Thymus (tissue), 14 donors: Measurements from ENCODE around the gene SOD3. TPM values are rescaled to one million over a fixed set of nuclear protein-coding genes. Genes with fewer than 3 reads are reported as not detected.

ENCODE experiments used
- DNase-seq, 9 donors: peaks; one replicate each; pipeline ENCODE4 v3.0.0-alpha.2; 2013; ENCODE audit warnings: low spot score in 9 of 9, low read depth in 6 of 9, missing footprints in 1 of 9
- H3K27ac ChIP-seq, 2 donors: one replicate each; pipeline ENCODE4 v1.5.1; 2013; ENCODE audit warnings: control low read depth in 1 of 2, low read depth in 1 of 2, low read length in 1 of 2, mild to moderate bottlenecking in 1 of 2, moderate library complexity in 1 of 2
- H3K27me3 ChIP-seq, 2 donors: one replicate each; pipeline ENCODE4 v1.5.1; 2013; ENCODE audit warnings: low read length in 1 of 2; ENCODE audit not compliant: control insufficient read depth in 2 of 2, insufficient read depth in 1 of 2
- H3K36me3 ChIP-seq, 2 donors: one replicate each; pipeline ENCODE4 v1.5.1; 2013; ENCODE audit warnings: low read length in 1 of 2, mild to moderate bottlenecking in 1 of 2, moderate library complexity in 1 of 2; ENCODE audit not compliant: control insufficient read depth in 2 of 2, insufficient read depth in 2 of 2
- H3K4me1 ChIP-seq, 2 donors: one replicate each; pipeline ENCODE4 v1.5.1; 2013; ENCODE audit warnings: low read length in 2 of 2; ENCODE audit not compliant: control insufficient read depth in 2 of 2, insufficient read depth in 2 of 2
- H3K4me3 ChIP-seq, 2 donors: one replicate each; pipeline ENCODE4 v1.5.1; 2013; ENCODE audit warnings: low read length in 2 of 2, control low read depth in 1 of 2, mild to moderate bottlenecking in 1 of 2
- H3K9me3 ChIP-seq, 2 donors: one replicate each; pipeline ENCODE4 v1.5.1; 2013; ENCODE audit warnings: low read length in 1 of 2, mild to moderate bottlenecking in 1 of 2; ENCODE audit not compliant: control insufficient read depth in 2 of 2, insufficient read depth in 1 of 2
- WGBS: extraction: QIAGEN DNeasy Blood & Tissue Kit; methylation state at CpG from one replicate; pipeline ENCODE4 v1.1.7; 2013; 5-methylcytosine and 5-hydroxymethylcytosine counted together
- long read RNA-seq, 10 donors: transcript quantifications; one replicate each; lab custom pipeline, GENCODE V29; 2026
- polyA plus RNA-seq: library from polyadenylated mRNA; stranded (reverse); fragments of 200-250 nt; gene quantifications from one replicate; pipeline ENCODE4 v1.2.3, GENCODE V29; 2013
- total RNA-seq: library from RNA; stranded (reverse); fragments of 120-200 nt; gene quantifications from one replicate; pipeline ENCODE4 v1.2.4, GENCODE V29; 2013
- donor health status: healthy.

The SOD3 gene, protein sequence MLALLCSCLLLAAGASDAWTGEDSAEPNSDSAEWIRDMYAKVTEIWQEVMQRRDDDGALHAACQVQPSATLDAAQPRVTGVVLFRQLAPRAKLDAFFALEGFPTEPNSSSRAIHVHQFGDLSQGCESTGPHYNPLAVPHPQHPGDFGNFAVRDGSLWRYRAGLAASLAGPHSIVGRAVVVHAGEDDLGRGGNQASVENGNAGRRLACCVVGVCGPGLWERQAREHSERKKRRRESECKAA
- total RNA-seq (3.1 TPM), polyA plus RNA-seq (8.8 TPM)
- long read RNA-seq, donor 1, partial matches to known transcripts, result 0 of 4 reads
- long read RNA-seq, donor 1, other reads (novel, unspliced or antisense), result 0 of 4 reads
- long read RNA-seq, donor 2, result 0 reads
- long read RNA-seq, donor 3, transcript SOD3-201 (2 exons, 1,526 nt), result major isoform, 12 of 12 reads
- long read RNA-seq, donor 3, partial matches to known transcripts, result 0 of 12 reads
- long read RNA-seq, donor 3, other reads (novel, unspliced or antisense), result 0 of 12 reads
- long read RNA-seq, donor 4, transcript SOD3-201 (2 exons, 1,526 nt), result major isoform, 6 of 6 reads
- long read RNA-seq, donor 4, partial matches to known transcripts, result 0 of 6 reads
- long read RNA-seq, donor 4, other reads (novel, unspliced or antisense), result 0 of 6 reads
- long read RNA-seq, donor 5, transcript SOD3-201 (2 exons, 1,526 nt), result major isoform, 11 of 11 reads
- long read RNA-seq, donor 5, partial matches to known transcripts, result 0 of 11 reads
- long read RNA-seq, donor 5, other reads (novel, unspliced or antisense), result 0 of 11 reads
- long read RNA-seq, donor 6, transcript SOD3-201 (2 exons, 1,526 nt), result major isoform, 5 of 5 reads
- long read RNA-seq, donor 6, partial matches to known transcripts, result 0 of 5 reads
- long read RNA-seq, donor 6, other reads (novel, unspliced or antisense), result 0 of 5 reads
- long read RNA-seq, donor 7, partial matches to known transcripts, result 0 of 4 reads
- long read RNA-seq, donor 7, other reads (novel, unspliced or antisense), result 0 of 4 reads
- long read RNA-seq, donor 8, partial matches to known transcripts, result 0 of 3 reads
- long read RNA-seq, donor 8, other reads (novel, unspliced or antisense), result 0 of 3 reads
- long read RNA-seq, donor 9, partial matches to known transcripts, result 0 of 4 reads
- long read RNA-seq, donor 9, other reads (novel, unspliced or antisense), result 0 of 4 reads
- long read RNA-seq, donor 10, transcript SOD3-201 (2 exons, 1,526 nt), result major isoform, 9 of 9 reads
- long read RNA-seq, donor 10, partial matches to known transcripts, result 0 of 9 reads
- long read RNA-seq, donor 10, other reads (novel, unspliced or antisense), result 0 of 9 reads

DNA sequence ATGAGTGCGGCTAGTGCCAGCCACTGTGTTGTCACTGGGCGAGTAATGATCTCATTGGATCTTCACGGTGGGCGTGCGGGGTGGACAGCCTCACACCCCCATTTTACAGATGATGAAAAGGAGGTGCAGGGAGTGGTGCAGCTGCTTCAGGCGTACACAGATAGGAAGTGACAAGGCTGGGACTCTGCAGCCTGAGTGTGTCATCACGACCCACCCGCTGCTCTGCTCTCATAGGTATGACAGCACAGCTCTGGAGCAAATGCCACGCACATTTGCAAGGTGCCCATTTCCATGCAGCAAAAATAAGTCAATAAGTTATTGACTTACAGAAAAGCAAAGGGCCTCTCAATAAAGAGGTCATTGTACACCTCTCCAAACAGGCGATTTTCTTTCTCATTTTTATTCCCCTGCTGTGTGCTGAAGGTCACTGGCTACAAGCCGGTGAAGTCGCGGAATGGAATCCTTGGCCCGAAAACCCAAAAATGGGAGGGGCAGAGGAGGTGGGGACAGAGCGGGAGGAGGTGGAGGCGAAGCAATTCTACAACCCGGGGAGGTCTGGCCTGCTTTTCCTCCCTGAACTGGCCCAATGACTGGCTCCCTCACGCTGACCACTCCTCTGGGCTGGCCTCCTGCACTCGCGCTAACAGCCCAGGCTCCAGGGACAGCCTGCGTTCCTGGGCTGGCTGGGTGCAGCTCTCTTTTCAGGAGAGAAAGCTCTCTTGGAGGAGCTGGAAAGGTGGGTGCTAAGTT is at the start of gene SOD3:
SOD3 (plus strand) TSS at position 658 of the 750 bp plus-strand sequence. CDS start 3,949 bp downstream, outside the sequence.
- Histone ChIP-seq H3K9me3 (no peaks in the 10 kb centered on the region), H3K27me3 (peaks cover 14 to 27% of the 10 kb centered on the region in 2 donors), H3K27ac (peak within 1 kb of the TSS in 1 of 2 donors; percentile 1), H3K4me3 (no peak within 1 kb of the TSS), H3K36me3 (no peaks in the 10 kb centered on the region), H3K4me1 (no peaks in the 10 kb centered on the region)
- 81% methylated on average over 21 of the region's 21 CpGs for WGBS
- DNase-seq, result peak in 1 of 9 donors; percentile 4

GRCh38 chr4:24747234-24747975 is 48.0 kb upstream of the SOD3 start:
- DNase-seq, result no peak
- Histone ChIP-seq H3K4me3 (no peak overlapping the region), H3K27ac (no peak overlapping the region), H3K4me1 (no peaks in the 10 kb centered on the region), H3K36me3 (no peaks in the 10 kb centered on the region), H3K27me3 (no peaks in the 10 kb centered on the region), H3K9me3 (no peaks in the 10 kb centered on the region)
- WGBS, result 88% methylated on average over 4 of the region's 4 CpGs

- Histone ChIP-seq H3K9me3 (no peaks in the 10 kb centered on the region), H3K4me1 (no peaks in the 10 kb centered on the region), H3K36me3 (no peaks in the 10 kb centered on the region), H3K27ac (no peak overlapping the region), H3K4me3 (no peak overlapping the region), H3K27me3 (no peaks in the 10 kb centered on the region)
- WGBS, result 93% methylated on average over 4 of the region's 4 CpGs
- no peak for DNase-seq
Measured at GRCh38 chr4:24748023-24748422, 47.4 kb upstream of the SOD3 start.

DNA sequence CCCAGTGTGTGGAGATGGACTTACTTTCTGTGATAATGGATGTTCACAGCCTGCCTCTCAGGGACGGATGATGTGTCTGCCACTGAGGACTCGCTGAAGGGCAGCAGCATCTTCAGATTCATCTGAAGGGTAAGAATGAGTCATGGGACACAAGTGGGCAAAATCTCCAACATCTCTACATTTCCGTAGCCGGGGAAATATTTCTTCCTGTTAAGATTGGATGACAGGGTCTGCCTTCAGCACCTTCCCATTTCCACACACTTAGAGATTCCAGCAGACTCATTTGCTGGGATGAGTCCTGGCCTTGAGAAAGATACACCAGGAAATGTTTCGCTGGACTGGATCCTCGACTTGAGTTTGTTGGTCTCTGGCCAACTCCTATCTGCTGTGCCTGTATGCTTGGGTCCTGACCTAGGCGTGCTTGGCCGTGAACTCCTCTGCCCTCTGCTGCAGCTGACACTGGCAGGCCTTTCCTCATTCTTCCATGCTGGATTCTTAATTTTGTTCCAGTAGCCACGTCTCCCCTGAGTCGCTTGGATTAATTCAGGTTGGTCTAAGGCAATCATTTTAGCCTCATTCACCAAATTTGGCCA is 46.5 kb upstream of the SOD3 start:
- Histone ChIP-seq H3K4me3 (no peak overlapping the region), H3K4me1 (no peaks in the 10 kb centered on the region), H3K36me3 (no peaks in the 10 kb centered on the region), H3K9me3 (no peaks in the 10 kb centered on the region), H3K27ac (no peak overlapping the region), H3K27me3 (no peaks in the 10 kb centered on the region)
- no peak for DNase-seq
- 96% methylated on average over 10 of the region's 10 CpGs for WGBS

GRCh38 chr4:24750106-24750505 is 45.3 kb upstream of the SOD3 start:
- no peak for DNase-seq
- H3K36me3 ChIP-seq, result no peaks in the 10 kb centered on the region
- no peak overlapping the region for H3K27ac ChIP-seq
- H3K27me3 ChIP-seq, result no peaks in the 10 kb centered on the region
- H3K9me3 ChIP-seq, result no peaks in the 10 kb centered on the region
- no peak overlapping the region for H3K4me3 ChIP-seq
- no peaks in the 10 kb centered on the region for H3K4me1 ChIP-seq
- WGBS, result 86% methylated on average over 3 of the region's 3 CpGs

- Histone ChIP-seq H3K9me3 (no peaks in the 10 kb centered on the region), H3K36me3 (no peaks in the 10 kb centered on the region), H3K4me3 (no peak overlapping the region), H3K27me3 (no peaks in the 10 kb centered on the region), H3K4me1 (no peaks in the 10 kb centered on the region), H3K27ac (no peak overlapping the region)
- 86% methylated on average over 3 of the region's 3 CpGs for WGBS
- no peak for DNase-seq
Measured at GRCh38 chr4:24751926-24752539, 43.3 kb upstream of the SOD3 start.

DNA sequence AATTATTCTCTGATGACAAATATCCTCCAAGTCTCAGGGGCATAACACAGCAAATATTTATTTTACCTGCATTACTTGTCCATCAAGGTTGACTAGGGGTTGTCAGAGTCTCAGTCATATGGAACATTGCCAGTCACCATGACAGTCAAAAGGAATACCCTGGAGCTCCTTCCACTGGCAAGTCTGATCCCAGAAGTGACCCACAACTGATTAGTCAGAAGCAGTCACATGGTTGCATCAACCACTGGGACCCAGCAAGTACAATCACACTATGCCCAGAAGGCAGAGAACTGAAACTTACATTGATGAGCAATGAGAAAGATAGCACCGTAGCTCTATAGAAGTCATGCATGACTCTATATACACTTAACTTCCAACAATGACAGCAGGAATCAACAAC is 41.9 kb upstream of the SOD3 start:
- no peak overlapping the region for H3K27ac ChIP-seq
- no peaks in the 10 kb centered on the region for H3K9me3 ChIP-seq
- H3K27me3 ChIP-seq, result no peaks in the 10 kb centered on the region
- no peaks in the 10 kb centered on the region for H3K4me1 ChIP-seq
- no peak for DNase-seq
- no peaks in the 10 kb centered on the region for H3K36me3 ChIP-seq
- WGBS, result 92% methylated on average over 1 of the region's 1 CpG
- no peak overlapping the region for H3K4me3 ChIP-seq
